ENCODE results near the gene ZCCHC24. TPM values are rescaled to one million over a fixed set of nuclear protein-coding genes. Genes with fewer than 3 reads are reported as not detected.
A peak's percentile ranks its signal among the peaks of the same experiment; 100 is the strongest.

The ZCCHC24 gene
- total and polyA plus RNA-seq, 2 donors (not counting 1 experiment from before 2014, with no cell fraction given): 33.2 to 44.4 TPM

GRCh38 chr10:79404231-79404609 is 41.2 kb downstream of the ZCCHC24 start:
- Histone ChIP-seq H3K4me2 (ENCODE audit: extremely low read depth, insufficient read depth, low read length) (peak overlapping the region; percentile 42), H3K36me3 (ENCODE audit: control insufficient read depth, insufficient read depth, low read length) (peaks cover 3% of the 10 kb centered on the region), H3K9me3 (ENCODE audit: control insufficient read depth, insufficient read depth, low read depth, low read length) (no peaks in the 10 kb centered on the region), H2AFZ (ENCODE audit: low read length) (no peak overlapping the region), H4K20me1 (ENCODE audit: control insufficient read depth, extremely low read depth, insufficient read depth, low read length) (no peaks in the 10 kb centered on the region), H3K4me1 (ENCODE audit: control insufficient read depth, extremely low read depth, insufficient read depth, low read length) (peaks cover 75% of the 10 kb centered on the region), H3K79me2 (ENCODE audit: control insufficient read depth, insufficient read depth, low read length) (peaks cover 37% of the 10 kb centered on the region), H3K27me3 (ENCODE audit: control insufficient read depth, insufficient read depth, low read length) (no peaks in the 10 kb centered on the region), H3K4me3 (replicated peaks in 1 of 4; ENCODE audit: control extremely low read depth in 1 of 4, insufficient read depth in 1 of 4, low read depth in 3 of 4, low read length in 4 of 4) (no peak overlapping the region), H3K9ac (ENCODE audit: insufficient read depth, low read length) (peak overlapping the region; percentile 52), H3K27ac (ENCODE audit: insufficient read depth, low read length) (peak overlapping the region; percentile 65)
- peak; percentile 82 to 93 for DNase-seq (ENCODE audit: low read depth in 2 of 2)
- TF ChIP-seq CTCF (conservative IDR thresholded peaks at IDR 0.05 in 1 of 2, IDR thresholded peaks at IDR 0.05 in 1 of 2; ENCODE audit: low read depth in 1 of 2, low read length in 2 of 2) (no peak), EZH2 (IDR thresholded peaks at IDR 0.05; ENCODE audit: low read length, missing control alignments) (no peak)

GRCh38 chr10:79403441-79404230 is 41.8 kb downstream of the ZCCHC24 start:
- Histone ChIP-seq H3K4me1 (ENCODE audit: control insufficient read depth, extremely low read depth, insufficient read depth, low read length) (peaks cover 73% of the 10 kb centered on the region), H3K4me3 (replicated peaks in 1 of 4; ENCODE audit: control extremely low read depth in 1 of 4, insufficient read depth in 1 of 4, low read depth in 3 of 4, low read length in 4 of 4) (no peak overlapping the region), H3K9me3 (ENCODE audit: control insufficient read depth, insufficient read depth, low read depth, low read length) (no peaks in the 10 kb centered on the region), H3K79me2 (ENCODE audit: control insufficient read depth, insufficient read depth, low read length) (peaks cover 37% of the 10 kb centered on the region), H3K27ac (ENCODE audit: insufficient read depth, low read length) (peak overlapping the region; percentile 65), H4K20me1 (ENCODE audit: control insufficient read depth, extremely low read depth, insufficient read depth, low read length) (no peaks in the 10 kb centered on the region), H3K9ac (ENCODE audit: insufficient read depth, low read length) (peak overlapping the region; percentile 52), H3K4me2 (ENCODE audit: extremely low read depth, insufficient read depth, low read length) (peak overlapping the region; percentile 42), H2AFZ (ENCODE audit: low read length) (no peak overlapping the region), H3K27me3 (ENCODE audit: control insufficient read depth, insufficient read depth, low read length) (no peaks in the 10 kb centered on the region), H3K36me3 (ENCODE audit: control insufficient read depth, insufficient read depth, low read length) (peaks cover 3% of the 10 kb centered on the region)
- peak in 1 of 2 donors; percentile 62 for DNase-seq (ENCODE audit: low read depth in 2 of 2)
- TF ChIP-seq CTCF (conservative IDR thresholded peaks at IDR 0.05 in 1 of 2, IDR thresholded peaks at IDR 0.05 in 1 of 2; ENCODE audit: low read depth in 1 of 2, low read length in 2 of 2) (no peak), EZH2 (IDR thresholded peaks at IDR 0.05; ENCODE audit: low read length, missing control alignments) (no peak)

- no peak overlapping the region for H3K4me3 ChIP-seq (replicated peaks in 1 of 4; ENCODE audit: control extremely low read depth in 1 of 4, insufficient read depth in 1 of 4, low read depth in 3 of 4, low read length in 4 of 4)
- no peak overlapping the region for H2AFZ ChIP-seq (ENCODE audit: low read length)
- no peaks in the 10 kb centered on the region for H4K20me1 ChIP-seq (ENCODE audit: control insufficient read depth, extremely low read depth, insufficient read depth, low read length)
- no peak overlapping the region for H3K4me2 ChIP-seq (ENCODE audit: extremely low read depth, insufficient read depth, low read length)
- peak overlapping the region; percentile 28 for H3K27ac ChIP-seq (ENCODE audit: insufficient read depth, low read length)
- H3K79me2 ChIP-seq (ENCODE audit: control insufficient read depth, insufficient read depth, low read length): peaks cover 36% of the 10 kb centered on the region
- no peak for DNase-seq (ENCODE audit: low read depth in 2 of 2)
- peaks cover 3% of the 10 kb centered on the region for H3K36me3 ChIP-seq (ENCODE audit: control insufficient read depth, insufficient read depth, low read length)
- TF ChIP-seq EZH2 (IDR thresholded peaks at IDR 0.05; ENCODE audit: low read length, missing control alignments): no peak
- TF ChIP-seq CTCF (conservative IDR thresholded peaks at IDR 0.05 in 1 of 2, IDR thresholded peaks at IDR 0.05 in 1 of 2; ENCODE audit: low read depth in 1 of 2, low read length in 2 of 2): no peak
- H3K27me3 ChIP-seq (ENCODE audit: control insufficient read depth, insufficient read depth, low read length): no peaks in the 10 kb centered on the region
- H3K4me1 ChIP-seq (ENCODE audit: control insufficient read depth, extremely low read depth, insufficient read depth, low read length): peaks cover 73% of the 10 kb centered on the region
- H3K9me3 ChIP-seq (ENCODE audit: control insufficient read depth, insufficient read depth, low read depth, low read length): no peaks in the 10 kb centered on the region
- no peak overlapping the region for H3K9ac ChIP-seq (ENCODE audit: insufficient read depth, low read length)
Observed at GRCh38 chr10:79402951-79403350, 42.5 kb downstream of the ZCCHC24 start.

Data from fibroblast of lung (primary cell).